Effector CD4-positive, alpha-beta T cell (primary cell): ENCODE results near the gene HOXA2.

Experiments used
- DNase-seq: peaks from one replicate; pipeline ENCODE4 v3.0.0-alpha.2; 2020

Gene HOXA2

GRCh38 chr7:27111042-27111750 lies 8.7 kb upstream of the HOXA2 start:
- DNase-seq, result no peak

- no peak for DNase-seq
Observed at GRCh38 chr7:27110186-27111031, 7.9 kb upstream of the HOXA2 start.

- no peak for DNase-seq
Observed at GRCh38 chr7:27109466-27110185, 7.1 kb upstream of the HOXA2 start.

- no peak for DNase-seq
Observed at GRCh38 chr7:27108390-27109127, 6.1 kb upstream of the HOXA2 start.

GRCh38 chr7:27107391-27108381 lies 5.2 kb upstream of the HOXA2 start:
- no peak for DNase-seq

GRCh38 chr7:27106901-27107240 lies 4.4 kb upstream of the HOXA2 start:
- DNase-seq, result no peak

GRCh38 chr7:27106181-27106900 lies 3.9 kb upstream of the HOXA2 start:
- DNase-seq, result no peak

GRCh38 chr7:27105301-27106031 lies 3.0 kb upstream of the HOXA2 start:
- no peak for DNase-seq

- DNase-seq, result no peak
Observed at GRCh38 chr7:27104341-27105058, 2.0 kb upstream of the HOXA2 start.

GRCh38 chr7:27103489-27104226 lies 1.2 kb upstream of the HOXA2 start:
- no peak for DNase-seq

GRCh38 chr7:27101957-27102580 lies 414 bp downstream of the HOXA2 start:
- no peak for DNase-seq

GRCh38 chr7:27101171-27101956 lies 1.1 kb downstream of the HOXA2 start:
- DNase-seq, result no peak

GRCh38 chr7:27100694-27101170 lies 1.8 kb downstream of the HOXA2 start:
- no peak for DNase-seq

GRCh38 chr7:27099453-27100370 lies 2.8 kb downstream of the HOXA2 start:
- DNase-seq, result no peak

- no peak for DNase-seq
Observed at GRCh38 chr7:27098578-27099451, 3.7 kb downstream of the HOXA2 start.
